Activated CD8-positive, alpha-beta memory T cell treated with anti-CD3 and anti-CD28 coated beads for 24 hours (primary cell): ENCODE results near the gene AOAH.
"Not testable (repeated sequence)": the region's sequence is repeated elsewhere in the genome, so short reads cannot be mapped to it uniquely, and the experiment has no call there.

Experiments
- DNase-seq: peaks from one replicate; pipeline ENCODE4 v3.0.0-alpha.2; 2020

AOAH gene

DNA sequence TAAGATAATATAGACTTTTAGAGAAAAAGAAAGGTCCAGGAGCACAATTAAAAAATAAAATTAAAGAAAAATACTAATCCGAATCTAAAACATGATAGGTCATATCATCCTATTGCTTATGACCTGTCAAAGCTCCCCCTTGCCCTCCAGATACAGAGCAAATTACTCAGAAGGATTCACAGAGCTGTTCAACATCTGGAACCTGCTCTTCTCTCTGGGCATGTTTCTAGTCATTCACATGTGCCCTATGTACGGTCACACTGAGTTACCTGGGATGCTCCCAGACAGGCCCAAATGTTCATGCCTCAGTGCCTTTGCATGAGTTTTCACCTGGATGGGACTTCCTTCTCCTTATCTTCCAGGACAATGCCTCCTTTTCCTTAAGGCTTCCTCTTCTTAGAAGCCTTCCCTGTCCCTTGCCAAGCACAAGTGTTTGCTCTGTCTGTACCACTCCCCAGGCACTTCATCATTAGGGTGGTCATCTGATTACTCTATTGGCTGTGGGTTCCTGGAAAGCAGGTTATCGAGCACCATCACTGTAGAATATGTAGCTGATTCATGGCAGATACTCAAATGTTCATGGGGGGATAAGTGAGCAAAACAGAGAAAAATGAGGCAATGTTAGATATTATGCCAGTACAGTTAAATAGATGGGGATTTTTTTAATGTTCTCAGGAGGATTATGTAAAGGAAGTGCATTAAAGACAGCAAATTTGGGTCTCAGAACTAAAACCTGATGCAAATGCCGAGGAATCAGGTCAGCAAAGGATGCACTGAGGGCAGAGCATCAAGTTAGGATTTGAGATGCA lies 12.0 kb upstream of the AOAH start:
- DNase-seq: no peak

- DNase-seq: no peak
Observed at GRCh38 chr7:36735172-36735571, 10.9 kb upstream of the AOAH start.

- DNase-seq: no peak
Observed at GRCh38 chr7:36734731-36735130, 10.4 kb upstream of the AOAH start.

- DNase-seq: no peak
Observed at GRCh38 chr7:36733411-36733810, 9.1 kb upstream of the AOAH start.

GRCh38 chr7:36732806-36733205 lies 8.5 kb upstream of the AOAH start:
- no peak for DNase-seq

- DNase-seq: no peak
Observed at GRCh38 chr7:36730046-36730445, 5.8 kb upstream of the AOAH start.

DNA sequence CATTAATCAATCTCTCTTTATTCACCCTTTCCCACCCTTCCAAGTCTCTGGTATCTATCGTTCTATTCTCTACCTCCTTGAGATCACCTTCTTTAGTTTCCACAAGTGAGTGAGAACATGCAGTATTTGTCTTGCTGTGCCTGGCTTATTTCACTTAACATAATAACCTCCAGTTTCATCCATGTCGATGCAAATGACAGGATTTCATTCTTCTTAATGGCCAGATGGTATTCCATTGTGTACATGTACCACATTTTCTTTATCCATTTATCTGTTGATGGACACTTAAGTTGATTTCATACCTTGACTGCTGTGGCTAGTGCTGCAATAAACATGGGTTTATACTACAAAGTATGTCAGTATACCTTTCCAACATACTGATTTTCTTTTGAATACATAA lies 3.8 kb upstream of the AOAH start:
- DNase-seq: no peak

DNA sequence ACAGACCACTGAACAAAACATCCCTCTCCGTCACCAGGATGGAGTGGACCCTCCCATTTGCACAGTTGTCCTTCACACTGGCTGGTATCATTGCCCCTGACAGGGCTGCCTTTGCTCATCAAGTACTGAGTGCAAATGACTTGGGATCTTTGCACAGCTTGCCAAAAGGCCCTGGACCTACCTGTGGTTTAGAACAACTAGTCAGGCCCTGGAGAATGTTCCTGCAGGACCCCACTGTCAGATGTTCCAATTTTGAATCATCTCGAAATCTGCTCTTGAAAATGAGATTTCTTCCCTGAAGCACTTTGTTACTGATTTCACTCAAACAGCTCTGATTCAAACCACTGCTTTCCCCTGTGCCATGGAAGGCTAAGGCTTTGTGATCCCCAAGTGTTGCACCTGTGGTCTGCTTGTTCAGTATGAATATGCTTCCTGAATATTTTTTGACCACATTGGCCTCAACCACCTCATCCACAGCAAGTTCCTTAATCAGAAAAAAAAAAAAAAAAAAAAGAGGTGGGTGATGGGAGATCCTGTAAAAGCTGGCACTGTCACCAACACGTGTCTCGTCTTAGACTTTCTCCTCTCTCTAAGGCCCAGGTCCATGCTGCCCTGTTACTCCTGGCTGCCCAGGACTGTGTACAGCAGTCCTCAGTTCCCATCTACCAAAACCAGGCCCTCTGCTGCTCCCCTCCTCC lies 2.7 kb upstream of the AOAH start:
- DNase-seq: no peak

DNA sequence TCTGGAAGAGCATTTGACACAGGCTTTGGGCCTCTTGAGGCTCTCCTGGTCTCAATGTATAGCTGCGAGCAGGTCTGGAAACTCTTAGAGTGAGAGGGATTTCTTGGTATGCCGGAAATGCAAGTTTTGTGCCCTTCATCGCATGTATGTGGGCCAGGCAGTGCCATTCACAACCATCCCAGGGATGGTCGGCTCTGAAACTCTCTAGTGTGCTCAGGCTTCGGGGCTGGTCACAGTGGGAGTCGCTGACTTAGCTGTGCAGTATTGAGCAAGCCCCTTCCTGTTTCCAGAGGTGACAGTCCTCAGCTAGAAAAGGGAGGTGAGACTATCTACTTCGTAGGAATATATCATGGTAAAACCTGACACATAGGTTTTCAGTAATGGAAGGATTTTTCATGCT lies 2.0 kb upstream of the AOAH start:
- DNase-seq: no peak

DNA sequence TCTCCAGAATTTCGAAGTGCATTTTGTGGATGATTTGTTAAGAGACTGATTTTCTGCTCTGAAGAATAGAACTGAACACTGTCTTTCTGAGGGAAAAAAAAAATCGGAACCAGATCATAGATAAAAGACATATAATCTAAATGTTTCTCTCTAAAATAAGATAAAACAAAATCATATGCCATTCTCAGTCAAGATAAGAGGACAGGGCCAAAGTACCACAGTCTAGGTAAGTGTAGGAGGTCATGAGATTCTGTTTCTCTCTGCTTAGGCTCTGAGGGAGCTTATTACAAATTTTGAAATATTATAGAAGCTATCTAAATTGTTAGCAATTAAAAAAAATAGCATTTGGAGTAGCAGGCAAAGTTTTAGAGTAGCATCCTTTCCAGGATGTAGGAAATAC lies 702 bp upstream of the AOAH start:
- DNase-seq: no peak

DNA sequence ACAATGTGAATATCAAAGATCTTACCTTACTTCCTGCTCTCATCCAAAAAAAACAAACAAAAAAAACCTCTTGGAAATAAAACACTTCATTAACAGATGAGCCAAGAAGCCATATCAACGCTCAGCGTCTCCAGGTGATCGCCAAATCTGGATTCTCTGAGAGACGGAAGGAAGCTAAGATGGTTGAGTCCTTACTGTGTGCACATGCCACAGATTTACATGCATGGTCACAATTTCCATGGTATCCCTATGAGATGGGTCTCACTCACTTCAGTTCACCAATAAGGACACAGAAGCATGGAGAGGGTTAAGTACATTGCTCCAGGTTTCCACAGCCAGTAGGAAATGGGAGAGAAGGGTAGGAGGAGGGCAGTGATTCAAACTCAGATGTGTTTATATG lies 1.0 kb downstream of the AOAH start:
- no peak for DNase-seq

- DNase-seq: no peak
Observed at GRCh38 chr7:36719083-36719632, 5.1 kb downstream of the AOAH start.

GRCh38 chr7:36717586-36717985 lies 6.7 kb downstream of the AOAH start:
- DNase-seq: no peak

- DNase-seq: not testable (repeated sequence)
Observed at GRCh38 chr7:36716802-36717201, 7.5 kb downstream of the AOAH start.

DNA sequence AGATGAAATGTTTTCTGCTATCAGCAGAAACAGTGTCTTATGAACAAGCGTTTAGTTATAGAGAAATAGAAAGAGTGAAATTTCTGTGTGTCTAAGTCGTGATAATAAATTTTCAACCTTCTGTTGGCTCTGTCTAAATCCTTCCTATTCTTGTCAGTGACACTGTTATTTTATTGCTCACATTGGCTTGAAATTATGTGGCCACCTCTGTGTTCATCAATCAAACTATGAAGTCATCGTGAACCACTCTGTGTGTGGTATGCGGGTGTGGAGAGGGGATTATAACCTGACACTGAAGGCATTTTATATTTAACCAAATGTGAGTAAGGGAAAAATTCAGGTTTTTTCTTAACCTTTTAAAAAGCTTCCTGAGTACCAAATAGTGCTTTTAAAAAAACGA lies 12.3 kb downstream of the AOAH start:
- DNase-seq: no peak

DNA sequence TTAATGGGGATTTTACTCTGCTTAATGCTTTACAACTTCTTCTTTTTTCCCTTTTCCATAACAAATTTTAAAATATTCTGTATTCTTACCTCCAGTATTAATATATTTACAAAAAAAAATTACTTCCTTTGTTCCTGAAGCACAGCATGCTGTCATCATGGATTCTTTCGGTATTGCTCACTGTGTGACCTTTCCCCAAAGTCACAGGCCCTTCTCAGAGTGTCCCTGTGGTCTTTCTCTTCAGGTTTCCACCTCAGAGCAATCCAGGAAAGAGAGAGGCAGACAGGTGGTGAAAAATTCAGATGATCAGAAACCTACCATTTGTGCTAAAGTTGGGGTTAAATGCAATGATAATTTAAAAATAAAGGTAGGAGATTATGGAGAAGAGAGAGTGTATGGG lies 13.0 kb downstream of the AOAH start:
- no peak for DNase-seq

DNA sequence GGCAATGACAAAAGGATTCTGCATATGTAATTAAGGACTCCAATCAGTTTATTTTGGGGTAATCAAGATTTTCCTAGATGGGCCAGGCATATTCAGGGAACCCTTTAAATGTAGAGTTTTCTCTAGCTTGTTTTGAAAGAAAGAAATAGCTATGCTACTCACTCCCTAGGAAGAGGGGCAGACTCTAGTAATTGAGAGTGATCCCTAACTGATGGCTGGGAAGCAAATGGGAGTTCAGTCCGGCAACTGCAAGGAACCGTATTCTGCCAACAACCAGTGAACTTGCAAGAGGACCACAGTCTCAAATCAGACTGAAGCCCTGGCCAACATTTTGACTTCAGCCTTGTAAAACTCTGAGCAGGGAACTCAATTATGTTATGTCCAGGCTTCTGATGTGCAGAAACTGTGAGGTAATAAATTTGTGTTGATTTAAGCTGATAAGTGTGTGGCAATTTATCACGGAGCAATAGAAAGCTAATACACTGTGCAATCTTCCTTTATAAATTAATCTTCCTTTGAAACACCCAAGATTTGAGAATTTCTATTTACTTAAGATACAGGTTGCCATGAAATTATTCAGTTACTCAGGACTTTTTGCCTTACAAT lies 14.0 kb downstream of the AOAH start:
- no peak for DNase-seq

DNA sequence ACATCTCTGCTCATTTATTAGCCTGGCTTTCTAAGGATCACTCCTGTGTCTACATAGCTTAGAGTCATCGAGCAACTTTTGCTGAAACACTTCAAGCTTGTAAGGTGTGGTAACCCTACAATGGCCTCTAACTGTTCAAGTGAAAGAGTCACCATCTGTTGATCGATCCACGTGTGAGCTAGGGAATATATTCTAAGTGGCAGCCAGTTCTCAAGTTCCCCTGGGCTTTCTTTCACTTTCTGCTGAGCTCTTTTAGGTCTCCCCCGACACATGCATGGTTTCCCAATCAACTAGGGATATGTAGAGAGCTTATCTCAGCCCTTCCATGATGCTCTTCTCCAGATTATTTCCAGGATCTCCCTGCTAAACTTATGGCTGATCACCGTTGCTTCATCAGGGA lies 15.5 kb downstream of the AOAH start:
- DNase-seq: no peak

DNA sequence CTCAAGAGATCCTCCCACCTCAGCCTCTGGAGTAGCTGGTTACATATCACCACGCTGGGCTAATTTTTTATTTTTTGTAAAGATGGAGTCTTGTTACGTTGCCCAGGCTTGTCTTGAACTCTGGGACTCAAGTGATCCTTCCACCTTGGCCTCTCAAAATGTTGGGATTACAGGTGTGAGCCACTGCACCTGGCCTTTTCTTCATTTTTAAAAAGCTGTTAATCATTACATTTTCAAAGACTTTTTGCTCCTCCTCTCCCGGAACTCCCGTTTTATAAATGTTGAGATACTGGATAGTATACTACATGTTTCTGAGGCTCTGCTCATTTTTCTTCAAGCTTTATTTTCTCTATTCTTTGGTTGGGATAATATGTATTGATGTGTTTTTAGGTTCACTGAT lies 16.4 kb downstream of the AOAH start:
- no peak for DNase-seq

GRCh38 chr7:36707465-36707864 lies 16.8 kb downstream of the AOAH start:
- DNase-seq: no peak

DNA sequence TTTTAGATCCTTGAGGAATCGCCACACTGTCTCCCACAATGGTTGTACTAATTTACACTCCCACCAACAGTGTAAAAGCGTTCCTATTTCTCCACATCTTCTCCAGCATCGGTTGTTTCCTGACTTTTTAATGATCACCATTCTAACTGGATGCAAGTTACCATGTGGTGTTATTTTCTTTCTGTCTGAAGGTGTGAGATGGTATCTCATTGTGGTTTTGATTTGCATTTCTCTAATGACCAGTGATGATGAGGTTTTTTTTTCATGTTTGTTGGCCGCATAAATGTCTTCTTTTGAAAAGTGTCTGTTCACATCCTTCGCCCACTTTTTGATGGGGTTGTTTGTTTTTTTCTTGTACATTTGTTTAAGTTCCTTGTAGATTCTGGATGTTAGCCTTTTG lies 20.4 kb downstream of the AOAH start:
- not testable (repeated sequence) for DNase-seq

DNA sequence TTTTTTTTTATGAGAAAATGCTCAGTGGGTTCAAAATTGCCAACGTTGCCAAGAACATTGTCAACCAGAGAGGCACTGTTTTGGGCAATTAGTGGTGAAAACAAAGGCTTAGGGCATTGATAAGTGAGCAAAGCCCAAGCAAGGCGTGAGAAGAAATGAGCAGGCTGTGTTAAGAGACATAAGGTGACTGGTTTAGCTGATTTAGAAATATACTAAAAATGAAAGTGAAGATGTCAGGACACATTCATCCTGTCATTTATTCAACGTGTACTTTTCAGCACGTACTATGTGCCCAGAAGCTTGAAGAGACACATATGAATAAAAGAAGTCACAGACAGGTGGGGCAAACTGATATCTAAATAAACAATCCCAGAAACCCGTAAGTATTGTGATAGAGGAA lies 31.8 kb downstream of the AOAH start:
- DNase-seq: no peak

GRCh38 chr7:36691983-36692382 lies 32.3 kb downstream of the AOAH start:
- DNase-seq: no peak
